Cardiac muscle cell (in vitro differentiated cells and primary cell): Measurements from ENCODE around the gene ATP11A. TPM values are rescaled to one million over a fixed set of nuclear protein-coding genes. Genes with fewer than 3 reads are reported as not detected.
"Not testable (repeated sequence)": the region's sequence is repeated elsewhere in the genome, so short reads cannot be mapped to it uniquely, and the experiment has no call there.

Experiments used
- DNase-seq, 2 donors: peaks; one replicate each; pipeline versions ENCODE4 v3.0.0 to v3.0.0-alpha.2; 2010 to 2017; ENCODE audit warnings: low read depth in 1 of 2, low spot score in 1 of 2
- H3K27ac ChIP-seq: fragments of 200-600 bp; sonication (generic); 2 replicates; pipeline ENCODE4 v1.5.1; 2016
- H3K27me3 ChIP-seq: fragments of 200-600 bp; sonication (generic); 2 replicates; pipeline ENCODE4 v1.6.0; 2016; ENCODE audit warnings: control low read depth
- H3K36me3 ChIP-seq: fragments of 200-600 bp; sonication (generic); 2 replicates; pipeline ENCODE4 v1.5.1; 2016; ENCODE audit warnings: control low read depth
- H3K4me1 ChIP-seq: fragments of 200-600 bp; sonication (generic); 2 replicates; pipeline ENCODE4 v1.8.1; 2017; ENCODE audit warnings: low read depth, mild to moderate bottlenecking, mixed run types
- H3K4me3 ChIP-seq: fragments of 200-600 bp; sonication (generic); 2 replicates; pipeline ENCODE4 v1.5.1; 2016; ENCODE audit warnings: mild to moderate bottlenecking
- H3K9me3 ChIP-seq: fragments of 200-600 bp; sonication (generic); 2 replicates; pipeline ENCODE4 v1.5.1; 2017; ENCODE audit warnings: low read depth, mild to moderate bottlenecking, control low read depth
- CTCF ChIP-seq: IDR thresholded peaks from 2 replicates; pipeline ENCODE4 v1.5.1; 2012; ENCODE audit warnings: low read depth, mild to moderate bottlenecking, low read length
- polyA plus RNA-seq: library from polyadenylated mRNA; unstranded; fragments of >200 nt; fragmentation: Nextera tagmentation; extraction: Ambion mirVana; gene quantifications from 2 replicates; pipeline ENCODE4 v1.2.1, GENCODE V29; 2016
- total RNA-seq: library from RNA; depleted of rRNA; stranded (reverse); fragments of >200 nt; gene quantifications from 2 replicates; pipeline ENCODE4 v1.2.3, GENCODE V29; 2016

ATP11A gene
- total and polyA plus RNA-seq, 2 experiments from 2014 or later = 38.0 to 42.9 TPM

GRCh38 chr13:112679932-112680677, 9.7 kb upstream of the ATP11A start:
- no peak overlapping the region for H3K4me3 ChIP-seq
- H3K36me3 ChIP-seq = no peaks in the 10 kb centered on the region
- H3K4me1 ChIP-seq = peaks cover 6% of the 10 kb centered on the region
- no peaks in the 10 kb centered on the region for H3K27me3 ChIP-seq
- H3K27ac ChIP-seq = no peak overlapping the region
- no peak for DNase-seq
- no peak for TF ChIP-seq CTCF
- H3K9me3 ChIP-seq = no peaks in the 10 kb centered on the region

GRCh38 chr13:112680741-112681360, 9.0 kb upstream of the ATP11A start:
- TF ChIP-seq CTCF = no peak
- no peak overlapping the region for H3K27ac ChIP-seq

DNA sequence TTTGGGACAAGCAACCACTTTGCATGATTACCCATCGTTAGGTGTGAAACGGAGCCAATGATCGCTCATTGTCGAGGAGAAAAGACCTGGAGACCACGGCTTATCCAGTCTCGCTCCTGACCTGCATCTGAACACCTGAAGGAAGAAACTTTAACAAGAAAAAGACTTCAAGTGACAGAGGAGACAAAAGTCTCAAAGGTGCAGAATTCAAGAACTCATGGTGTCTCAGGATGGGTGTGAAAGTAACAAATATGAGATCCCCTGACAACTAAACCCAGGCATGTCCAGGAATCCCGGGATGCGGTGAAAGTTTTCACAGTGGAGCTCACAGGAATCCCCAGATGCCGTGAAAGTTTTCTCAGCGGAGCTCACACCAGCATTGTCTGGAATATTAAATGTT, 6.3 kb upstream of the ATP11A start:
- no peaks in the 10 kb centered on the region for H3K4me1 ChIP-seq
- no peak for DNase-seq
- H3K36me3 ChIP-seq = no peaks in the 10 kb centered on the region
- H3K27ac ChIP-seq = no peak overlapping the region
- H3K9me3 ChIP-seq = no peaks in the 10 kb centered on the region
- no peak for TF ChIP-seq CTCF
- H3K27me3 ChIP-seq = no peaks in the 10 kb centered on the region
- H3K4me3 ChIP-seq = no peak overlapping the region

More at GRCh38 chr13:112680741-112681360, 9.0 kb upstream of the ATP11A start:
- no peak overlapping the region for H3K4me3 ChIP-seq
- no peaks in the 10 kb centered on the region for H3K36me3 ChIP-seq
- no peaks in the 10 kb centered on the region for H3K27me3 ChIP-seq
- no peaks in the 10 kb centered on the region for H3K4me1 ChIP-seq
- no peak for DNase-seq
- no peaks in the 10 kb centered on the region for H3K9me3 ChIP-seq

DNA sequence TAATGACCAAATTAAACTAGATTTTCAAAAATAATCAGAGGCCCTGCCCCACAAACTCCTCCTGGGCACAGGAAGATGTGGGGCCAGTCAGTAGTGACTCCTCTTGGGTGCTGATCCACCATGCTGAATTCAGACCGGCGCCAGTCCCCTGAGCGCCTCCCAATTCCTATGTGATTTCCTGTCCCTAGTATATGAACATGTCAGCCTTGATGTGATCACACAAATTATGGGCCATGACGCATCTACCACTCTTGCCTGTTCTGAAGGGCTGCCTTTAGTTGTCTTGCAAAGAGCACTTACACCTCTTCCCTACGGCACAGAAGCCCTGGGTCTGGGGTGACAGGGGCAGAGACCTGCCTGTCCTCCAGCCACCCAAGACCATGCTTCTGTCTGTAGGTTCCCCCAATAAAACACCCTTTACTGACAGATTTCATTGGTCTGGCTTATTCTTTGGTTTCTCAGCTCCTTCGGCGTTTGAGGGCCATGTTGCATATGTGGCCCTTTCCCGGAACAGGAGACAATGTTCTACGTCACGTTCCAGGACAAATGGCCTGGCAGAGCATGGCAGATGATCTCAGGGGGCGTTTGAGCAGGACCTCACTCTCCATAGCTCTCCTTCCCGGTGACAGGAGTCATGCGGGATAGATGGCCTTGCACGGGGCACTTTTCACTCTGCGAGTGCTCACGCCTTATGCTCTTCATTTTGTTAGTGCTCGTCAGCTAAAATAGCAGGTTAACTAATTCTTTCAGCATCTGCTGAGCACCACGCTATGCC, 5.6 kb upstream of the ATP11A start:
- peaks cover 4% of the 10 kb centered on the region for H3K4me1 ChIP-seq
- H3K27me3 ChIP-seq = no peaks in the 10 kb centered on the region
- no peak overlapping the region for H3K27ac ChIP-seq
- TF ChIP-seq CTCF = no peak
- no peaks in the 10 kb centered on the region for H3K36me3 ChIP-seq
- H3K9me3 ChIP-seq = no peaks in the 10 kb centered on the region
- no peak for DNase-seq
- no peak overlapping the region for H3K4me3 ChIP-seq

DNA sequence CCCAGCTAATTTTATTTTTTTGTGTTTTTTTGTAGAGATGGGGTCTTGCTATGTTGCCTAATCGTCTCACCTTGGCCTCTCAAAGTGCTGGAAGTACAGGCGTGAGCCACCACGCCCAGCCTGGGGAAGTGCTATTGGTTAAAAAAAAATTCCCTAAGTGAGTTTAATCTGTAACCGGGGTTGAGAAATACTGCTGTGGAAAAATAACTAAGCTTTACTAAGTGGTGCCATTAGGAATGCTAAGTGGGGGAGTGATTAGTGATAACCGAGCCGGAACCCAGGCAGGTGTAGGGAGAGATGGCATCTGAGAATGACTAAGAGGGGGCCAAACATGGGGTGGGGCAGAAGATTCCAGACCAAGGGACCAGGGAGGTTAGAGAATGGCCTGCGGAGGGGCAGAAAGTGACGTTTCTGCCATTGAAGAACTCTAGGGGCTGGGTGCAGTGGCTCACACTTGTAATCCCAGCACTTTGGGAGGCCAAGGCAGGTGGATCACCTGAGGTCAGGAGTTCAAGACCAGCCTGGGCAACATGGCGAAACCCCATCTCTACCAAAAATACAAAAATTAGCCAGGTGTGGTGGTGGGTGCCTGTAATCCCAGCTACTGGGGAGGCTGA, 4.5 kb upstream of the ATP11A start:
- H3K27me3 ChIP-seq, H3K4me1 ChIP-seq, H3K4me3 ChIP-seq, H3K36me3 ChIP-seq, H3K27ac ChIP-seq, H3K9me3 ChIP-seq, DNase-seq: not testable (repeated sequence)
